K562 (cell line): Measurements from ENCODE around the gene PLCB1. TPM values are rescaled to one million over a fixed set of nuclear protein-coding genes. Genes with fewer than 3 reads are reported as not detected.

Experiments used
- CCAR2 ChIP-seq: fragments of 200-400 bp; formaldehyde crosslinking; IDR thresholded peaks from 2 replicates; pipeline ENCODE4 v1.6.1; 2017; ENCODE audit warnings: mild to moderate bottlenecking, low read depth, low read length
- HIVEP1 ChIP-seq: fragments of 250-450 bp; sonication (Bioruptor Pico); IDR thresholded peaks from 2 replicates; pipeline ENCODE4 v1.4.0; 2020; ENCODE audit warnings: mild to moderate bottlenecking
- KAT2B ChIP-seq: IDR thresholded peaks from one replicate; pipeline ENCODE4 v1.6.1; 2012; ENCODE audit warnings: low read depth, mild to moderate bottlenecking, control low read depth, inconsistent platforms, low read length, moderate library complexity
- NFE2 ChIP-seq: IDR thresholded peaks from 2 replicates; pipeline ENCODE4 v1.6.1; 2014; ENCODE audit warnings: antibody characterized with exemption, low read depth
- NR1H2 ChIP-seq: sonication (generic); formaldehyde crosslinking; IDR thresholded peaks from 2 replicates; pipeline ENCODE4 v1.4.0; 2020; ENCODE audit warnings: mild to moderate bottlenecking, missing genetic modification reagents
- PHF20 ChIP-seq: fragments of 450-650 bp; IDR thresholded peaks from 2 replicates; pipeline ENCODE4 v1.6.1; 2018; ENCODE audit not compliant: partially characterized antibody
- ZNF282 ChIP-seq: sonication (generic); formaldehyde crosslinking; IDR thresholded peaks from 2 replicates; pipeline ENCODE4 v1.8.1; 2023; ENCODE audit warnings: missing genetic modification reagents
- polyA plus RNA-seq, 8 experiments: library from polyadenylated mRNA; depleted of rRNA in 4 of 8; stranded (reverse) in 5 of 8; unstranded in 3 of 8; fragments of >200 nt; fragmentation: Nextera tagmentation in 2 of 8; fragmentation: Illumina TruSeq in 1 of 8; extraction: Ambion mirVana in 2 of 8; extraction: Trizol in 1 of 8; gene quantifications; 2 replicates each; pipeline versions ENCODE4 v1.2.1 to v1.2.3, GENCODE V29; 2011 to 2014; ENCODE audit warnings: inconsistent platforms in 1 of 8, missing spikeins in 1 of 8
- total RNA-seq, 7 experiments: library from RNA; depleted of rRNA in 6 of 7; stranded (reverse); fragments of >200 nt in 6 of 7; fragmentation: Illumina TruSeq in 2 of 7; extraction: Trizol in 2 of 7; gene quantifications; 2 replicates each; pipeline versions ENCODE4 v1.2.1 to v1.2.3, GENCODE V29; 2011 to 2021; ENCODE audit warnings: low replicate concordance in 1 of 7
- TF ChIP-seq, protein P1 (sequence below): sonication (generic); formaldehyde crosslinking; IDR thresholded peaks from 2 replicates; pipeline ENCODE4 v1.8.0; 2022; ENCODE audit warnings: mild to moderate bottlenecking, missing genetic modification reagents
- TF ChIP-seq, protein P2 (sequence below): fragments of 250-450 bp; sonication (Bioruptor Pico); IDR thresholded peaks from 2 replicates; pipeline ENCODE4 v1.4.0; 2020; ENCODE audit warnings: mild to moderate bottlenecking, moderate library complexity, borderline replicate concordance

The PLCB1 gene
- total and polyA plus RNA-seq, 9 of the 15 experiments (the other 6 are each of a cell fraction or from before 2014, with no cell fraction given): 0.34 to 3.1 (median 1.3) TPM

DNA sequence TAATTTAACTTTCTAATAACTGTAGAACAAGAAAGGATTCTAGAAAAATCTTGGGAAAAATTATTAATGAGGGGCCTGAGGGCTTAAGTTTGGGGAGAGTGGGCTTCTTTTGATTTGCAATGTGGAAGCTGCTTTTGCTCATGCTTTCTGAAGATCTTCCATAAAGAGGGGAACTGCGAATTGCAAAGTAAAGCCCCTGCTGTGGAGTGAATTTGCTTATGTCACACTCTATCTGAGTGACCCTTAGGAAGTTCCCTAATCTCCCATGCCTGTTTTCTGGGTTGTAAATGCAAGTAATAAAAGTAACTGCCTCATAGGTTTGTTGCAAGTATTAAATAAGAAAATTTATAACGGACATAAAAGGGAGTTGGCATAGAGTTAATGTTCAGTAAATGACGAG lies 301.2 kb downstream of the PLCB1 start (continued):
- TF ChIP-seq, protein P1, sequence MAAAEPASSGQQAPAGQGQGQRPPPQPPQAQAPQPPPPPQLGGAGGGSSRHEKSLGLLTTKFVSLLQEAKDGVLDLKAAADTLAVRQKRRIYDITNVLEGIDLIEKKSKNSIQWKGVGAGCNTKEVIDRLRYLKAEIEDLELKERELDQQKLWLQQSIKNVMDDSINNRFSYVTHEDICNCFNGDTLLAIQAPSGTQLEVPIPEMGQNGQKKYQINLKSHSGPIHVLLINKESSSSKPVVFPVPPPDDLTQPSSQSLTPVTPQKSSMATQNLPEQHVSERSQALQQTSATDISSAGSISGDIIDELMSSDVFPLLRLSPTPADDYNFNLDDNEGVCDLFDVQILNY (CRISPR knock-in tag): no peak
- TF ChIP-seq CCAR2: no peak
- no peak for TF ChIP-seq KAT2B
- TF ChIP-seq, protein P2, sequence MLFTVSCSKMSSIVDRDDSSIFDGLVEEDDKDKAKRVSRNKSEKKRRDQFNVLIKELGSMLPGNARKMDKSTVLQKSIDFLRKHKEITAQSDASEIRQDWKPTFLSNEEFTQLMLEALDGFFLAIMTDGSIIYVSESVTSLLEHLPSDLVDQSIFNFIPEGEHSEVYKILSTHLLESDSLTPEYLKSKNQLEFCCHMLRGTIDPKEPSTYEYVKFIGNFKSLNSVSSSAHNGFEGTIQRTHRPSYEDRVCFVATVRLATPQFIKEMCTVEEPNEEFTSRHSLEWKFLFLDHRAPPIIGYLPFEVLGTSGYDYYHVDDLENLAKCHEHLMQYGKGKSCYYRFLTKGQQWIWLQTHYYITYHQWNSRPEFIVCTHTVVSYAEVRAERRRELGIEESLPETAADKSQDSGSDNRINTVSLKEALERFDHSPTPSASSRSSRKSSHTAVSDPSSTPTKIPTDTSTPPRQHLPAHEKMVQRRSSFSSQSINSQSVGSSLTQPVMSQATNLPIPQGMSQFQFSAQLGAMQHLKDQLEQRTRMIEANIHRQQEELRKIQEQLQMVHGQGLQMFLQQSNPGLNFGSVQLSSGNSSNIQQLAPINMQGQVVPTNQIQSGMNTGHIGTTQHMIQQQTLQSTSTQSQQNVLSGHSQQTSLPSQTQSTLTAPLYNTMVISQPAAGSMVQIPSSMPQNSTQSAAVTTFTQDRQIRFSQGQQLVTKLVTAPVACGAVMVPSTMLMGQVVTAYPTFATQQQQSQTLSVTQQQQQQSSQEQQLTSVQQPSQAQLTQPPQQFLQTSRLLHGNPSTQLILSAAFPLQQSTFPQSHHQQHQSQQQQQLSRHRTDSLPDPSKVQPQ: no peak
- no peak for TF ChIP-seq PHF20
- TF ChIP-seq NFE2: no peak
- TF ChIP-seq HIVEP1 (CRISPR knock-in tag): no peak
- no peak for TF ChIP-seq NR1H2 (CRISPR knock-in tag)
- no peak for TF ChIP-seq ZNF282 (CRISPR knock-in tag)
